Suprapubic skin (tissue), 4 donors: ENCODE results near the gene DMC1.

Experiments used
- CTCF ChIP-seq, 2 donors: fragments of 200-600 bp in 1 of 2; fragments of 450-650 bp in 1 of 2; sonication (generic) in 1 of 2; IDR thresholded peaks; one replicate each; pipeline ENCODE4 v1.5.1; 2016 to 2019; ENCODE audit warnings: antibody characterized with exemption in 2 of 2, mild to moderate bottlenecking in 1 of 2, moderate library complexity in 1 of 2
- EP300 ChIP-seq: sonication (generic); formaldehyde crosslinking; IDR thresholded peaks from one replicate; pipeline ENCODE4 v1.6.1; 2017; ENCODE audit warnings: antibody characterized with exemption
- POLR2A ChIP-seq, 2 donors: fragments of 450-650 bp; IDR thresholded peaks; one replicate each; pipeline ENCODE4 v1.6.1; 2017; ENCODE audit warnings: antibody characterized with exemption in 2 of 2, mild to moderate bottlenecking in 2 of 2, moderate library complexity in 2 of 2
- POLR2AphosphoS5 ChIP-seq, 3 donors: sonication (generic); formaldehyde crosslinking; IDR thresholded peaks; one replicate each; pipeline ENCODE4 v1.6.1; 2017; ENCODE audit warnings: antibody characterized with exemption in 3 of 3

GRCh38 chr22:38482662-38483308, 87.2 kb downstream of the DMC1 start:
- TF ChIP-seq EP300 (no peak), CTCF (IDR thresholded peaks at IDR 0.05) (no peak), POLR2A (IDR thresholded peaks at IDR 0.05) (no peak), POLR2AphosphoS5 (IDR thresholded peaks at IDR 0.05) (no peak)
